Astrocyte of the cerebellum (primary cell): ENCODE measurements around the gene BMP8A.
"Not testable (repeated sequence)": the region's sequence is repeated elsewhere in the genome, so short reads cannot be mapped to it uniquely, and the experiment has no call there.

Experiments used
- DNase-seq: peaks from one replicate; pipeline ENCODE4 v3.0.0-alpha.2; 2011; ENCODE audit warnings: low read depth
- H3K4me3 ChIP-seq: 2 replicates; pipeline ENCODE4 v1.5.1; 2011; ENCODE audit warnings: mild to moderate bottlenecking, low read depth, low read length, moderate library complexity
- in situ Hi-C: cut with HindIII; loops from 2 replicates; pipeline ENCODE4 v1.10.0; 2017; ENCODE audit warnings: low sequenced_read_pairs
- TF ChIP-seq, protein P1 (sequence below): IDR thresholded peaks from 2 replicates; pipeline ENCODE4 v1.5.1; 2012; ENCODE audit warnings: low read length, low read depth, moderate library complexity, mild to moderate bottlenecking; ENCODE audit errors: missing control alignments

The BMP8A gene

DNA sequence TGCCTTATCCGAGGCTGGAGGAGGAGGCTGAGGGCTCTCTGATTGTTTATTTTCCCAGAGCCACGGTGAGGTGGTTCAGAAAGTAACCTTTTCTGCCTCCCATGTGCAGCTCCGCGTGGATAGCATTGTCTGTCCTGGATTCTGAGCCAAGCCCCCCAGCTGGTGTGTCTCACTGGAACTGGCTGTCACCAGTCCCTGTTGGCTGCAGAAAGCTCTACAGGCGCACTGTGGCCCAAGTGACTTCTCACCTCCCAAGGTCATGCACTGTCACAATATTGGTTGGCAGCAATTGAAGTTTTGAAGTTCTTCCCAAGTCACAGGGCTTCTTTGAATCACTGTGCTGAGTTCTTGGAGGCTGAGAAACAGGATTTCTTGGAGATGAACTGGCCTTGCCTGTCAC is 8.2 kb downstream of the BMP8A start:
- TF ChIP-seq, protein P1, sequence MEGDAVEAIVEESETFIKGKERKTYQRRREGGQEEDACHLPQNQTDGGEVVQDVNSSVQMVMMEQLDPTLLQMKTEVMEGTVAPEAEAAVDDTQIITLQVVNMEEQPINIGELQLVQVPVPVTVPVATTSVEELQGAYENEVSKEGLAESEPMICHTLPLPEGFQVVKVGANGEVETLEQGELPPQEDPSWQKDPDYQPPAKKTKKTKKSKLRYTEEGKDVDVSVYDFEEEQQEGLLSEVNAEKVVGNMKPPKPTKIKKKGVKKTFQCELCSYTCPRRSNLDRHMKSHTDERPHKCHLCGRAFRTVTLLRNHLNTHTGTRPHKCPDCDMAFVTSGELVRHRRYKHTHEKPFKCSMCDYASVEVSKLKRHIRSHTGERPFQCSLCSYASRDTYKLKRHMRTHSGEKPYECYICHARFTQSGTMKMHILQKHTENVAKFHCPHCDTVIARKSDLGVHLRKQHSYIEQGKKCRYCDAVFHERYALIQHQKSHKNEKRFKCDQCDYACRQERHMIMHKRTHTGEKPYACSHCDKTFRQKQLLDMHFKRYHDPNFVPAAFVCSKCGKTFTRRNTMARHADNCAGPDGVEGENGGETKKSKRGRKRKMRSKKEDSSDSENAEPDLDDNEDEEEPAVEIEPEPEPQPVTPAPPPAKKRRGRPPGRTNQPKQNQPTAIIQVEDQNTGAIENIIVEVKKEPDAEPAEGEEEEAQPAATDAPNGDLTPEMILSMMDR, result no peak
- in situ Hi-C loops, result no loop called here
- no peak for DNase-seq
- H3K4me3 ChIP-seq, result no peak overlapping the region

DNA sequence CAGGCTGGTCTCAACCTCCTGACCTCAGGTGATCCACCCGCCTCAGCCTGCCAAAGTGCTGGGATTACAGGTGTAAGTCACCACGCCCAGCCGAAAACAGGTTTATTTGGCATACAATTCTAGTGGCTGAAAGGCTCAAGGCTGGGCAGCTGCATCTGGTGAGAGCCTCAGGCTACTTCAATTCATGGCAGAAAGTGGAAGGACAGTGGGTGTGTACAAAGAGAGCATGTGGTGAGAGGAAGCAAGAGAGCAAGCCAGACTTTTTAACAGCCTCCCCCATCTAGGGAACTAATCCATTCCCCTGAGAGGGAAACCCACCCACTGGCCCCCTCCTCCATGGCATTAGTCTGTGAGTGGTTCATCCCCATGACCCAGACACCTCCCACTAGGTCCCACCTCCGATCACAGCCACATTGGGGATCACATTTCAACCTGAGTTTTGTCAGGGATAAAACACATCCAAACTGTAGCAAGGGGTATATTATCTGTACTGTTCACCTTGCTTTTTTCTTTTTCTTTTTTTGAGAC is 9.5 kb downstream of the BMP8A start:
- TF ChIP-seq, protein P1, result no peak
- no peak for DNase-seq
- no peak overlapping the region for H3K4me3 ChIP-seq
- in situ Hi-C loops, result no loop called here

DNA sequence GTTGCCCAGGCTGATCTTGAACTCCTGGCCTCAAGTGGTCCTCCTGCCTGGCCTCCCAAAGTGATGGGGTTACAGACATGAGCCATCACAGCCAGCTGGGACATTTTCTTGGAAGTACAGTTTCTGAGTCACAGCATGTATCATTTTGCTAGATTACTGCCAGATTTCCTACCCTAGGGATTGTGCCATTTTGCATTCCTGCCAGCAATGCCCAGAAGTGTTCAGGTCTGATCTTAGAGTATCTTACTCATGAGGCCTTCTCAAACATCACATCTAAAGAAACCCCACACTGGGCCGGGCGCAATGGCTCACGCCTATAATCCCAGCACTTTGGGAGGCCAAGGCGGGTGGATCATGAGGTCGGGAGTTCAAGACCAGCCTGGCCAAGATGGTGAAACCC is 10.2 kb downstream of the BMP8A start:
- TF ChIP-seq, protein P1, result no peak
- in situ Hi-C loops, result no loop called here
- DNase-seq, result no peak
- no peak overlapping the region for H3K4me3 ChIP-seq

DNA sequence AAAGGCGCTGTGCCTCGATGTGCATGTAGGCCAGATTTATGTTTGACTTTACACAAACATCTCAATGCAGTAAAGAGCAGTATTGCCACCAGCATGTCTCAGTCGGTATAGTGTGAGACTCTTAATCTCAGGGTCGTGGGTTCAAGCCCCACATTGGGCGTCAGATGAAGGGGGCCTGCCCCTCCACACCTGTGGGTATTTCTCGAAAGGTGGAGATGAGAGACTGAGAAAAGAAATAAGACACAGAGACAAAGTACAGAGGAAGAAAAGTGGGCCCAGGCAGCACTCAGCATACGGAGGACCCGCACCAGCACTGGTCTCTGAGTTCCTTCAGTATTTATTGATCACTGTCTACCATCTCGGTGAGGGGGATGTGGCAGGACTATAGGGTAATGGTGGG is 13.0 kb downstream of the BMP8A start:
- H3K4me3 ChIP-seq, DNase-seq, in situ Hi-C loops: not testable (repeated sequence)

DNA sequence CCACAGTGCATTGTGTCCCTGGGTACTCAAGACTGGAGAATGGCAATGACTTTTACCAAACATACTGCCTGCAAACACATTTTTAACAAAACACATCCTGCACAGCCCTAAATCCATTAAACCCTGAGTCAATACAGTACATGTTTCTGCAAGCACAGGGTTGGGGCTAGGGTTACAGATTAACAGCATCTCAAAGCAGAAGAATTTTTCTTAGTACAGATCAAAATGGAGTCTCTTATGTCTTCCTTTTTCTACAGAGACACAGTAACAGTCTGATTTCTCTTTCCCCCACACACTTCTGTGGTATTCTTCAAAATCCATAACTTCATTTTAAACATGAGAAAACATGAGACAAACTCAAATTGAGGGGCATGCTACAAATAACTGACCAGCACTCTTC is 13.9 kb downstream of the BMP8A start:
- DNase-seq, result no peak
- TF ChIP-seq, protein P1, result no peak
- H3K4me3 ChIP-seq, result no peak overlapping the region
- in situ Hi-C loops, result no loop called here

DNA sequence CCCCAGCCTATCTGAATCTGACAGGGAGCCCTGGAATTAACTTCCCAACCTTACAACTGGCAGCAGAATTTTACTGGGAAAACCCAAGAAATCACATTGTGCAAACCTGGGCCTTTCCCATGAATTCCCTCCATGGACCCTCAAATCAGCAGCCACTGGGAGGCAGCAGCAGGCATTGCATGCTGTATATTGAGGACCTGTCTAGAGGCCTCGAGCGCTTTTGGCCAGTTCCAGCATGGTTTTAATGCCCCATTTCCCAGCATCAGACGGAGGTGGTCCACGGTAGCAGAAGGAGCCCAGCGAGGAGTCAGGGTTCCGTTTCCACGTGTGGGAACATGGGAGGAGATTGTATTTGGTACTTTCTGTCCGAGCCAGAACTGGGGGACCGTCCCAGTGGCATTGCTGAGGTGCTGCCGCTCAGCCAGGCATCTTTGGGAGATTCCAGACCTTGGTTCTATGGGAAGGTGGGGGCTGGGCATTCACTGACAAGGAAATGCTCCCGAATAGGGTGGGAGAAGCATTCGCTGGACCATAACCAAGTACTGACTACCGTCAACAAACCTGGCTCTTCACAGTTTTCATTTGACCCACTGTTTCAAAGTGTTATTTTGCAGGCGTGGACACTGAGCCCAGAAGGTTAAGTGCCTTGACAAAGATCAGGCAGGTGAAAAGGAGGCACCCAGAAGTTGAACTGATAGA is 15.9 kb downstream of the BMP8A start:
- no peak overlapping the region for H3K4me3 ChIP-seq
- no peak for DNase-seq
- in situ Hi-C loops, result no loop called here
- TF ChIP-seq, protein P1, result peak; percentile 67

DNA sequence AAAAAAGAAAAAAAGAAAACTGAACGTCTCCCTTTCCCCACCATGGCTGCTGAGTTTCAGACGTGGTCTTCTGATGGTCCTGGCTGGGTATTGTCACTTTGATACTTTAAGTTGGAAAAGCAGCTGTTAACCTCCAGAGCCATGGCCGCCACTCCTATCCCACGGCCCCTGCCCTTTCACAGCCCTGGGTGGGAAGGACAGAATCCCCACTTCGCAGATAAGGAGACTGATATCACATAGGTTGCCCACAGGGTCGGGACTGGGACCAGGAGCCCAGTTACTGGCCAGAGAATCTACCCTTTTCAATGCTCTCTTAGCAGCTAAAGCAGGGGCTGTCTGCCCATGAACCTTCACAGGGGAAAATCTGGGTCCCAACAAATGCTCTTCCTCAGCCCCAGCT is 16.8 kb downstream of the BMP8A start:
- no peak overlapping the region for H3K4me3 ChIP-seq
- DNase-seq, result no peak
- TF ChIP-seq, protein P1, result no peak
- in situ Hi-C loops, result no loop called here
